Left lung (tissue), 10 donors: ENCODE measurements around the gene MGA. TPM values are rescaled to one million over a fixed set of nuclear protein-coding genes. Genes with fewer than 3 reads are reported as not detected.
A peak's percentile ranks its signal among the peaks of the same experiment; 100 is the strongest.

Experiments used
- ATAC-seq: fragments of 200-7000 bp; cut with Tn5 transposase; one replicate; pipeline ENCODE4 v1.9.1; 2020; ENCODE audit warnings: moderate library complexity
- DNase-seq, 4 donors: peaks; one replicate each; pipeline ENCODE4 v3.0.0-alpha.2; 2013 to 2020
- H3K27ac ChIP-seq, 2 donors: fragments of 200-600 bp; sonication (generic) in 1 of 2; one replicate each; pipeline versions ENCODE4 v1.5.0 to v1.8.0; 2020 to 2021
- H3K27me3 ChIP-seq, 2 donors: fragments of 200-600 bp; sonication (generic) in 1 of 2; one replicate each; pipeline versions ENCODE4 v1.5.0 to v1.8.0; 2020 to 2021
- H3K36me3 ChIP-seq, 2 donors: fragments of 200-600 bp; sonication (generic) in 1 of 2; one replicate each; pipeline versions ENCODE4 v1.5.0 to v1.8.0; 2020 to 2021
- H3K4me1 ChIP-seq, 2 donors: fragments of 200-600 bp; one replicate each; pipeline ENCODE4 v1.8.0; 2021
- H3K4me3 ChIP-seq, 2 donors: fragments of 200-600 bp; sonication (generic) in 1 of 2; one replicate each; pipeline versions ENCODE4 v1.5.0 to v1.8.0; 2020 to 2021; ENCODE audit warnings: mild to moderate bottlenecking in 1 of 2
- H3K9me3 ChIP-seq, 2 donors: fragments of 200-600 bp; sonication (generic) in 1 of 2; one replicate each; pipeline versions ENCODE4 v1.5.0 to v1.8.0; 2020 to 2021
- CTCF ChIP-seq, 2 donors: fragments of 200-600 bp; sonication (generic) in 1 of 2; IDR thresholded peaks; one replicate each; pipeline versions ENCODE4 v1.5.0 to v1.8.0; 2021; ENCODE audit warnings: antibody characterized with exemption in 2 of 2
- intact Hi-C, 2 donors: fragments of 100-400 bp; cut with DNase I; formaldehyde crosslinking; loops; one replicate each; pipeline versions ENCODE4 v1.11.2 to v1.14.2; 2022
- polyA plus RNA-seq, 6 donors: library from polyadenylated mRNA; unstranded; fragments of 120-200 nt; gene quantifications; one replicate each; pipeline ENCODE4 v1.2.1, GENCODE V29; 2013; ENCODE audit not compliant: insufficient read length in 6 of 6
- total RNA-seq, 2 donors: library from RNA; stranded (reverse); fragmentation: NEBNext Ultra II Directional; extraction: Animal tissue kit (Norgen Biotek cat#: 25700); gene quantifications; one replicate each; pipeline ENCODE4 v1.2.1, GENCODE V29; 2021
- donor health status: DM: no; HTN: yes; CAD: no.
- donor health status: DM: no; HTN: no; CAD: no.

Gene MGA
- total and polyA plus RNA-seq, 8 donors, result 33.4 to 41.7 (median 39.2) TPM

GRCh38 chr15:41774882-41775417, 114.7 kb downstream of the MGA start:
- peak overlapping the region; percentile 85 to 88 for H3K27ac ChIP-seq
- intact Hi-C loops, result loop anchor here in 1 of 2 donors (5.0 kb wide), 1 partner anchor 37 kb away; no protein-coding TSS in a partner anchor
- H3K36me3 ChIP-seq, result no peaks in the 10 kb centered on the region
- no peaks in the 10 kb centered on the region for H3K9me3 ChIP-seq
- no peaks in the 10 kb centered on the region for H3K27me3 ChIP-seq
- TF ChIP-seq CTCF (IDR thresholded peaks at IDR 0.05), result no peak
- peaks cover 33 to 52% of the 10 kb centered on the region in 2 donors for H3K4me1 ChIP-seq
- ATAC-seq (peak; percentile 13), DNase-seq (no peak)
- peak overlapping the region; percentile 64 to 90 for H3K4me3 ChIP-seq

GRCh38 chr15:41775651-41776050, 115.4 kb downstream of the MGA start:
- Histone ChIP-seq H3K27me3 (no peaks in the 10 kb centered on the region), H3K36me3 (no peaks in the 10 kb centered on the region), H3K4me3 (peak overlapping the region in 1 of 2 donors; percentile 64), H3K27ac (no peak overlapping the region), H3K9me3 (no peaks in the 10 kb centered on the region), H3K4me1 (peaks cover 39 to 59% of the 10 kb centered on the region in 2 donors)
- ATAC-seq (no peak), DNase-seq (no peak)
- no peak for TF ChIP-seq CTCF (IDR thresholded peaks at IDR 0.05)
- intact Hi-C loops, result no loop called here

GRCh38 chr15:41777421-41777973, 117.3 kb downstream of the MGA start:
- TF ChIP-seq CTCF (IDR thresholded peaks at IDR 0.05), result no peak
- intact Hi-C loops, result no loop called here
- H3K27ac ChIP-seq, result no peak overlapping the region

GRCh38 chr15:41778521-41778920, 118.3 kb downstream of the MGA start:
- DNase-seq, result no peak
- TF ChIP-seq CTCF (IDR thresholded peaks at IDR 0.05), result no peak
- no peaks in the 10 kb centered on the region for H3K27me3 ChIP-seq
- peaks cover 35 to 51% of the 10 kb centered on the region in 2 donors for H3K4me1 ChIP-seq
- no peak overlapping the region for H3K27ac ChIP-seq
- H3K4me3 ChIP-seq, result no peak overlapping the region
- ATAC-seq, result no peak
- intact Hi-C loops, result no loop called here
- H3K9me3 ChIP-seq, result no peaks in the 10 kb centered on the region
- H3K36me3 ChIP-seq, result no peaks in the 10 kb centered on the region

More at GRCh38 chr15:41777421-41777973, 117.3 kb downstream of the MGA start:
- H3K4me3 ChIP-seq, result no peak overlapping the region
- H3K27me3 ChIP-seq, result no peaks in the 10 kb centered on the region
- H3K4me1 ChIP-seq, result peaks cover 41 to 61% of the 10 kb centered on the region in 2 donors
- no peaks in the 10 kb centered on the region for H3K36me3 ChIP-seq
- DNase-seq (no peak), ATAC-seq (no peak)
- H3K9me3 ChIP-seq, result no peaks in the 10 kb centered on the region

- ATAC-seq (peak; percentile 59), DNase-seq (no peak)
- intact Hi-C loops, result no loop called here
- Histone ChIP-seq H3K36me3 (no peaks in the 10 kb centered on the region), H3K9me3 (no peaks in the 10 kb centered on the region), H3K4me3 (no peak overlapping the region), H3K27ac (peak overlapping the region; percentile 39 to 49), H3K4me1 (peaks cover 35 to 48% of the 10 kb centered on the region in 2 donors), H3K27me3 (no peaks in the 10 kb centered on the region)
- no peak for TF ChIP-seq CTCF (IDR thresholded peaks at IDR 0.05)
Observed at GRCh38 chr15:41779662-41780157, 119.5 kb downstream of the MGA start.
